ENCODE results near the gene EHMT1. TPM values are rescaled to one million over a fixed set of nuclear protein-coding genes. Genes with fewer than 3 reads are reported as not detected.

The EHMT1 gene
- total and polyA plus RNA-seq, 2 of the 8 experiments (the other 6 are each of a cell fraction or from before 2014, with no cell fraction given) = 95.7 to 163 TPM

DNA sequence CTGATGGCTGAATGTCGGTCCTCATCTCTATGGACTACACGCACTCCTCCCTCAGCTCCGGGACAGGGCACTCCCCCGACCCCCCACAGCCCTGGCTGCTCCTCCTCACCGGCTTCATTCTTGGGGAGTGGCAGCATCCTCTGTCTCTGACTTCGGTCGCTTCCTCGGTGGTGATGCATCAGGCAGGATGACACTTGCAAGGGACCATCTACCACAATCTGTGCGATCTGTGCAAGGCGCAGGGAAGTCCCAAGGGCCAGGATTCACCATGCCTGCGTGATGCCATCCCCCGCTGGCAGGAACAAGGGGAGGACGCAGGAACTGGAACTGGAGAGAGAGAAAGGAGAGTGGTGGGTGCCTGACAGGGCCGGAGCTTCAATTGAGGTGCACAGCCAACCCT, 256.5 kb downstream of the EHMT1 start:
- no peak for TF ChIP-seq RBBP5 (IDR thresholded peaks at IDR 0.05; ENCODE audit: borderline replicate concordance, low read depth, low read length)
- TF ChIP-seq NANOG (IDR thresholded peaks at IDR 0.05; ENCODE audit: insufficient read depth, low read depth, low read length, poor library complexity, severe bottlenecking) = no peak
- TF ChIP-seq PHF8 (conservative IDR thresholded peaks at IDR 0.05; ENCODE audit: low read depth, low read length) = no peak
- TF ChIP-seq POLR2AphosphoS5 (IDR thresholded peaks at IDR 0.05; ENCODE audit: low read depth, low read length) = no peak
- TF ChIP-seq SIN3A (conservative IDR thresholded peaks at IDR 0.05 in 1 of 2, IDR thresholded peaks at IDR 0.05 in 1 of 2; ENCODE audit: low read depth in 1 of 2, low read length in 2 of 2) = no peak
- no peak for TF ChIP-seq ASH2L (IDR thresholded peaks at IDR 0.05; ENCODE audit: low read length)
- no peak for TF ChIP-seq RNF2 (IDR thresholded peaks at IDR 0.05; ENCODE audit: borderline replicate concordance, low read depth, low read length, missing control alignments, poor library complexity, severe bottlenecking)
- TF ChIP-seq SUZ12 (IDR thresholded peaks at IDR 0.05; ENCODE audit: low read length) = no peak
- no peak for TF ChIP-seq BCL11A (IDR thresholded peaks at IDR 0.05; ENCODE audit: low read depth in 2 of 2, low read length in 2 of 2)
- no peak for TF ChIP-seq CHD1 (IDR thresholded peaks at IDR 0.05; ENCODE audit: low read depth, low read length)
- no peak for TF ChIP-seq KDM5A (IDR thresholded peaks at IDR 0.05; ENCODE audit: low read length)
- TF ChIP-seq HDAC6 (IDR thresholded peaks at IDR 0.05; ENCODE audit: low read depth, low read length) = no peak
- no peak for TF ChIP-seq MAFK (IDR thresholded peaks at IDR 0.05; ENCODE audit: low read depth, low read length)
- TF ChIP-seq TEAD4 (IDR thresholded peaks at IDR 0.05; ENCODE audit: low read depth, low read length) = no peak
- H2BK12ac ChIP-seq (ENCODE audit: low read depth, low read length) = no peak overlapping the region

More for the DNA sequence above, 256.5 kb downstream of the EHMT1 start:
- H3K36me3 ChIP-seq (ENCODE audit: control insufficient read depth in 2 of 4, insufficient read depth in 4 of 4, low read length in 3 of 4) = no peaks in the 10 kb centered on the region
- no peak overlapping the region for H3K4me3 ChIP-seq (ENCODE audit: extremely low read depth in 1 of 4, insufficient read depth in 2 of 4, low read depth in 3 of 4, low read length in 4 of 4)
- H2BK5ac ChIP-seq (ENCODE audit: low read depth, low read length) = no peak overlapping the region
- H3K9ac ChIP-seq (replicated peaks in 1 of 4; ENCODE audit: extremely low read depth in 1 of 4, low read depth in 3 of 4, low read length in 3 of 4) = no peak overlapping the region
- H3K9me3 ChIP-seq (ENCODE audit: insufficient read depth in 2 of 2, low read depth in 1 of 2, low read length in 1 of 2) = peaks cover 6 to 63% of the 10 kb centered on the region in 2 experiments; a peak in 3 of 4 replicates
- H3K4ac ChIP-seq (replicated peaks; ENCODE audit: insufficient read length, low read depth, low read length) = no peak overlapping the region
- no peak overlapping the region for H3K18ac ChIP-seq (ENCODE audit: extremely low read depth, low read length)
- H2BK20ac ChIP-seq (ENCODE audit: low read length) = no peak overlapping the region
- ChIA-PET POLR2A (ENCODE audit: partially characterized antibody) (no interaction called here), CTCF (ENCODE audit: partially characterized antibody) (interaction anchor here (0.6 to 1.4 kb wide), 3 partner anchors 26 to 202 kb away, joined by 3 read pairs; no protein-coding TSS in a partner anchor)
- peaks cover 0 to 16% of the 10 kb centered on the region in 2 experiments for H4K20me1 ChIP-seq (replicated peaks in 1 of 2; ENCODE audit: control insufficient read depth in 1 of 2, insufficient read depth in 2 of 2, low read length in 2 of 2)
- no peak for DNase-seq (ENCODE audit: low read depth in 1 of 2, low spot score in 2 of 2)
- H4K8ac ChIP-seq (ENCODE audit: extremely low read depth, insufficient read depth, low read length) = no peak overlapping the region
- H4K5ac ChIP-seq (ENCODE audit: insufficient read length, low read depth, low read length) = no peak overlapping the region
- H3K4me2 ChIP-seq (ENCODE audit: insufficient read depth in 1 of 2, low read depth in 2 of 2, low read length in 2 of 2) = no peak overlapping the region
- no peak overlapping the region for H3K27ac ChIP-seq (ENCODE audit: low read depth, low read length)
- no peak overlapping the region for H2BK120ac ChIP-seq (replicated peaks; ENCODE audit: low read depth, low read length)
- peaks cover 0 to 8% (median 4%) of the 10 kb centered on the region in 4 experiments; a peak in 5 of 7 replicates for H3K27me3 ChIP-seq (replicated peaks in 1 of 4; ENCODE audit: control insufficient read depth in 3 of 4, extremely low read depth in 1 of 4, insufficient read depth in 3 of 4, low read length in 3 of 4)
- no peak overlapping the region for H3K14ac ChIP-seq (ENCODE audit: insufficient read length)
- H3K4me1 ChIP-seq (replicated peaks in 1 of 4; ENCODE audit: control insufficient read depth in 3 of 4, insufficient read depth in 4 of 4, low read length in 3 of 4) = peaks cover 0 to 6% (median 0%) of the 10 kb centered on the region in 4 experiments; a peak in 1 of 7 replicates
- no peak overlapping the region for H2AK5ac ChIP-seq (ENCODE audit: low read depth, low read length)
- no peak overlapping the region for H3K56ac ChIP-seq (replicated peaks; ENCODE audit: insufficient read length, low read depth, low read length)
- no peak overlapping the region for H3K23ac ChIP-seq (ENCODE audit: insufficient read length)
- H3K79me2 ChIP-seq (ENCODE audit: control insufficient read depth in 1 of 2, insufficient read depth in 2 of 2, low read length in 2 of 2) = no peaks in the 10 kb centered on the region
- FAIRE-seq = no peak
- H2BK15ac ChIP-seq (ENCODE audit: low read length) = no peak overlapping the region
- H2AFZ ChIP-seq (ENCODE audit: low read length) = no peak overlapping the region
- H3K23me2 ChIP-seq (ENCODE audit: low read depth, low read length) = peaks cover 6% of the 10 kb centered on the region
- no peak overlapping the region for H4K91ac ChIP-seq (replicated peaks; ENCODE audit: insufficient read length, low read length)
- peaks cover 7% of the 10 kb centered on the region; the same call in 1 of the 2 replicates for H3K79me1 ChIP-seq (ENCODE audit: low read depth, low read length)
- 86% methylated on average over 13 of the region's 14 CpGs; no CpG with 5 or more reads in 1 of the 2 experiments for WGBS, 2 experiments (ENCODE audit: extremely low coverage in 1 of 2, insufficient coverage in 1 of 2, insufficient read length in 1 of 2, insufficient replicate concordance in 2 of 2, low coverage in 1 of 2, low lambda C conversion rate in 2 of 2, missing lambda C conversion rate in 1 of 2)

Data from H1 (cell line).